CD14-positive monocyte (primary cell): ENCODE measurements around the gene TGFBR1. TPM values are rescaled to one million over a fixed set of nuclear protein-coding genes. Genes with fewer than 3 reads are reported as not detected.
A peak's percentile ranks its signal among the peaks of the same experiment; 100 is the strongest.

Source experiments
- DNase-seq, 3 donors: peaks; one replicate each; pipeline ENCODE4 v3.0.0-alpha.2; 2011 to 2022
- H2AFZ ChIP-seq: 2 replicates; pipeline ENCODE4 v1.6.0; 2012; ENCODE audit warnings: mild to moderate bottlenecking, low read depth, low read length, inconsistent platforms; ENCODE audit not compliant: insufficient read depth, poor library complexity, severe bottlenecking
- H3K27ac ChIP-seq, 2 donors: 1 replicate in 1 of 2; 2 replicates in 1 of 2; pipeline ENCODE4 v1.5.1; 2012 to 2013; ENCODE audit warnings: low read length in 2 of 2, control low read depth in 1 of 2, inconsistent platforms in 1 of 2, low read depth in 1 of 2, mild to moderate bottlenecking in 1 of 2
- H3K27me3 ChIP-seq, 2 donors: one replicate each; pipeline versions ENCODE4 v1.6.0 to v1.6.1; 2011 to 2013; ENCODE audit warnings: low read length in 2 of 2; ENCODE audit not compliant: control insufficient read depth in 2 of 2, insufficient read depth in 2 of 2
- H3K36me3 ChIP-seq, 2 donors: replicated peaks in 1 of 2; 1 replicate in 1 of 2; 2 replicates in 1 of 2; pipeline versions ENCODE4 v1.5.1 to v1.6.1; 2012 to 2013; ENCODE audit warnings: low read length in 2 of 2, control low read depth in 1 of 2, inconsistent platforms in 1 of 2, mild to moderate bottlenecking in 1 of 2; ENCODE audit not compliant: insufficient read depth in 2 of 2, control insufficient read depth in 1 of 2
- H3K4me1 ChIP-seq, 2 donors: 1 replicate in 1 of 2; 2 replicates in 1 of 2; pipeline versions ENCODE4 v1.5.1 to v1.6.1; 2012 to 2013; ENCODE audit warnings: low read length in 2 of 2, control low read depth in 1 of 2, inconsistent platforms in 1 of 2, mild to moderate bottlenecking in 1 of 2, moderate library complexity in 1 of 2; ENCODE audit not compliant: insufficient read depth in 2 of 2, control insufficient read depth in 1 of 2
- H3K4me2 ChIP-seq: replicated peaks from 2 replicates; pipeline ENCODE3; 2012; ENCODE audit warnings: low read length, moderate library complexity, mild to moderate bottlenecking; ENCODE audit not compliant: poor library complexity, severe bottlenecking; ENCODE audit errors: extremely low read depth
- H3K4me3 ChIP-seq, 3 experiments: fragments of 200-600 bp in 1 of 3; sonication (generic) in 1 of 3; replicated peaks in 1 of 3; 1 replicate in 2 of 3; 2 replicates in 1 of 3; pipeline ENCODE4 v1.5.1; 2011 to 2013; ENCODE audit warnings: low read length in 3 of 3, mild to moderate bottlenecking in 3 of 3, control low read depth in 2 of 3, low read depth in 2 of 3, inconsistent platforms in 1 of 3, moderate library complexity in 1 of 3
- H3K79me2 ChIP-seq: 2 replicates; pipeline ENCODE4 v1.6.0; 2012; ENCODE audit warnings: mild to moderate bottlenecking, control low read depth, inconsistent platforms, low read length, moderate library complexity; ENCODE audit not compliant: insufficient read depth
- H3K9ac ChIP-seq: 2 replicates; pipeline ENCODE4 v1.6.0; 2017; ENCODE audit warnings: low read length, mild to moderate bottlenecking; ENCODE audit not compliant: insufficient read depth, poor library complexity, severe bottlenecking
- H3K9me3 ChIP-seq, 2 donors: replicated peaks in 1 of 2; 1 replicate in 1 of 2; 2 replicates in 1 of 2; pipeline versions ENCODE4 v1.5.1 to v1.6.1; 2012 to 2013; ENCODE audit warnings: low read length in 2 of 2, control low read depth in 1 of 2; ENCODE audit not compliant: control insufficient read depth in 1 of 2, insufficient read depth in 1 of 2
- H4K20me1 ChIP-seq: 2 replicates; pipeline ENCODE4 v1.6.0; 2012; ENCODE audit warnings: mild to moderate bottlenecking, low read length, control low read depth, moderate library complexity; ENCODE audit not compliant: insufficient read depth
- H3K27ac Mint-ChIP-seq, 7 donors: one replicate each; pipeline ENCODE4 v1.8.0; 2020; ENCODE audit warnings: mild to moderate bottlenecking in 7 of 7, mixed read lengths in 7 of 7, moderate library complexity in 6 of 7, inconsistent platforms in 2 of 7
- H3K27me3 Mint-ChIP-seq, 3 donors: one replicate each; pipeline ENCODE4 v1.8.0; 2021 to 2022; ENCODE audit warnings: low read depth in 3 of 3, mild to moderate bottlenecking in 3 of 3, mixed read lengths in 3 of 3, moderate library complexity in 3 of 3, inconsistent platforms in 1 of 3
- H3K36me3 Mint-ChIP-seq, 2 donors: one replicate each; pipeline ENCODE4 v1.8.0; 2020; ENCODE audit warnings: mixed read lengths in 2 of 2, inconsistent platforms in 1 of 2, mild to moderate bottlenecking in 1 of 2
- H3K4me1 Mint-ChIP-seq: one replicate; pipeline ENCODE4 v1.8.0; 2020; ENCODE audit warnings: mild to moderate bottlenecking, mixed read lengths
- H3K4me3 Mint-ChIP-seq, 2 donors: one replicate each; pipeline ENCODE4 v1.8.0; 2020; ENCODE audit warnings: mild to moderate bottlenecking in 2 of 2, mixed read lengths in 2 of 2, moderate library complexity in 1 of 2
- H3K9me3 Mint-ChIP-seq, 7 donors: one replicate each; pipeline ENCODE4 v1.8.0; 2020 to 2022; ENCODE audit warnings: mixed read lengths in 7 of 7, mild to moderate bottlenecking in 6 of 7, moderate library complexity in 6 of 7, inconsistent platforms in 2 of 7
- WGBS: methylation state at CpG from one replicate; pipeline ENCODE4 v1.1.5; 2013; ENCODE audit warnings: missing lambda C conversion rate; ENCODE audit not compliant: insufficient coverage; 5-methylcytosine and 5-hydroxymethylcytosine counted together
- intact Hi-C, 2 donors: fragments of 100-400 bp; cut with micrococcal nuclease; formaldehyde crosslinking; loops; one replicate each; pipeline versions ENCODE4 v1.15.0 to v1.15.1; 2023
- polyA plus RNA-seq, 3 donors: library from polyadenylated mRNA; depleted of rRNA in 1 of 3; unstranded in 2 of 3; stranded (reverse) in 1 of 3; fragments of 300-500 nt in 2 of 3; fragments of >200 nt in 1 of 3; fragmentation: Illumina TruSeq in 2 of 3; gene quantifications; 1 replicate in 2 of 3; 2 replicates in 1 of 3; pipeline ENCODE4 v1.2.3, GENCODE V29; 2012 to 2021
- TF ChIP-seq, protein P1 (sequence below): fragments of 200-600 bp; IDR thresholded peaks from one replicate; pipeline ENCODE4 v1.8.0; 2022; ENCODE audit warnings: antibody characterized with exemption, mild to moderate bottlenecking

Gene TGFBR1
- polyA plus RNA-seq, 3 donors, result 10.7 to 26.8 (median 25.0) TPM

DNA sequence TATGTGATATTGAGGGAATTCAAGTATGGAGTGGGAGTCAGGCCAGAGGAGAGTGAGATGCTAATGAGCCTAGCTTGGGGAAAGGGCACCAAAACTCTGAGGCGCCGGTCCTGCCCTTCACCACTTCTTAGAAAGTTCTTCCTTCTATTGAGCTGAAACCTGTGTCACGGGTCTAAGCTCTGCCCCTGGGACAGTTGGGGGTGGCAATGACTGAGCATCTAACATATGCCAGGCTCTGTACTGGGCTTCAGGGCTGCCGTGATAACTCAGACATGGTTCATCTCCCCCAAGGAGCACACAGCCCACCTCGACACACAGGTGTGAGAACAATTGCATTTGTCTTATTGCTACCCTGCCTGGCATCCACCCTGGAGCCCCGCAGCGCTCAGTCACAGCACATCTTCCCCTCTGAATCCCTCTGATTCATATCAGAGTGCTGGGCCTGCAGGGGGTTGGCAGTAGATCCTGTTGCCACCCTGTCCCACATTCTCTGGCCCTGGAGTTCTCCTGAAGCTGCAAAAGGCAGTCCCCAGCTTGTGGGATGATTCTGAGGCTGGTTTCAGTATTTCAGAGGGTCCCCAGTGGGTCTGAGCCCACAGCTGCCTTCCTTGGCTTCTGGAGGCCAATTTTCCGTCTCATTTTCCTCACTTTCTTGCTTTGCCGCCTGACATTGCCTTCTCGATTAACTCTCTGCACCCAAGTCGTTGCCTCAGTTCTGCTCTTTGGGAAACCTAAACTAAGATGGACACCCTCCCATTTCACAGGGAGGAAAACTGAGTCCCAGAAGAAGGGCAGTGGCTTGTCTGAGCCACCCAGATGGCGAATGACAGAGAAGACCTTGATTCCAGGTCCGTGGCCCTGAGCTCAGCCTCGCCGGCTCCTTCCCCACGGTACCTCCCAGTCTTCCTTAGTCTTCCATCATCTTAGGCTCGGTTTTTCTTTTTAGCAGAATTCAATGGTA lies 74.3 kb downstream of the TGFBR1 start:
- H3K27ac Mint-ChIP-seq, result peak overlapping the region in 1 of 7 donors; percentile 69
- peaks cover 10% of the 10 kb centered on the region for H3K4me1 Mint-ChIP-seq
- WGBS, result 95% methylated on average over 9 of the region's 17 CpGs
- TF ChIP-seq, protein P1, sequence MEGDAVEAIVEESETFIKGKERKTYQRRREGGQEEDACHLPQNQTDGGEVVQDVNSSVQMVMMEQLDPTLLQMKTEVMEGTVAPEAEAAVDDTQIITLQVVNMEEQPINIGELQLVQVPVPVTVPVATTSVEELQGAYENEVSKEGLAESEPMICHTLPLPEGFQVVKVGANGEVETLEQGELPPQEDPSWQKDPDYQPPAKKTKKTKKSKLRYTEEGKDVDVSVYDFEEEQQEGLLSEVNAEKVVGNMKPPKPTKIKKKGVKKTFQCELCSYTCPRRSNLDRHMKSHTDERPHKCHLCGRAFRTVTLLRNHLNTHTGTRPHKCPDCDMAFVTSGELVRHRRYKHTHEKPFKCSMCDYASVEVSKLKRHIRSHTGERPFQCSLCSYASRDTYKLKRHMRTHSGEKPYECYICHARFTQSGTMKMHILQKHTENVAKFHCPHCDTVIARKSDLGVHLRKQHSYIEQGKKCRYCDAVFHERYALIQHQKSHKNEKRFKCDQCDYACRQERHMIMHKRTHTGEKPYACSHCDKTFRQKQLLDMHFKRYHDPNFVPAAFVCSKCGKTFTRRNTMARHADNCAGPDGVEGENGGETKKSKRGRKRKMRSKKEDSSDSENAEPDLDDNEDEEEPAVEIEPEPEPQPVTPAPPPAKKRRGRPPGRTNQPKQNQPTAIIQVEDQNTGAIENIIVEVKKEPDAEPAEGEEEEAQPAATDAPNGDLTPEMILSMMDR, result no peak
- no peak overlapping the region for H2AFZ ChIP-seq
- H3K36me3 ChIP-seq, result no peaks in the 10 kb centered on the region
- H3K9me3 Mint-ChIP-seq, result no peaks in the 10 kb centered on the region
- no peaks in the 10 kb centered on the region for H3K79me2 ChIP-seq
- intact Hi-C loops, result no loop called here
- H3K4me2 ChIP-seq, result no peak overlapping the region
- DNase-seq, result no peak
- no peak overlapping the region for H3K4me3 Mint-ChIP-seq
- H3K36me3 Mint-ChIP-seq, result no peaks in the 10 kb centered on the region
- H3K4me3 ChIP-seq, result no peak overlapping the region
- peaks cover 6 to 7% of the 10 kb centered on the region in 2 donors for H3K4me1 ChIP-seq
- no peak overlapping the region for H3K9ac ChIP-seq
- H3K27me3 ChIP-seq, result no peaks in the 10 kb centered on the region
- no peaks in the 10 kb centered on the region for H3K9me3 ChIP-seq
- H3K27me3 Mint-ChIP-seq, result no peaks in the 10 kb centered on the region
- H3K27ac ChIP-seq, result no peak overlapping the region
- no peaks in the 10 kb centered on the region for H4K20me1 ChIP-seq

- Mint-ChIP-seq H3K36me3 (no peaks in the 10 kb centered on the region), H3K9me3 (no peaks in the 10 kb centered on the region), H3K4me3 (no peak overlapping the region), H3K27me3 (no peaks in the 10 kb centered on the region), H3K4me1 (peaks cover 16% of the 10 kb centered on the region), H3K27ac (peak overlapping the region in 2 of 7 donors; percentile 18 to 33)
- no peak overlapping the region for H3K9ac ChIP-seq
- intact Hi-C loops, result loop anchor here (5.0 to 10.0 kb wide), 3 partner anchors 825 to 1145 kb away; no protein-coding TSS in a partner anchor
- H3K36me3 ChIP-seq, result no peaks in the 10 kb centered on the region
- TF ChIP-seq, protein P1, result no peak
- no peak overlapping the region for H3K4me3 ChIP-seq
- no peak overlapping the region for H3K27ac ChIP-seq
- peaks cover 12 to 14% of the 10 kb centered on the region in 2 donors for H3K4me1 ChIP-seq
- no peaks in the 10 kb centered on the region for H3K27me3 ChIP-seq
- WGBS, result no CpG with 5 or more reads among the region's 1 CpG
- no peaks in the 10 kb centered on the region for H4K20me1 ChIP-seq
- no peak overlapping the region for H2AFZ ChIP-seq
- H3K79me2 ChIP-seq, result no peaks in the 10 kb centered on the region
- H3K4me2 ChIP-seq, result no peak overlapping the region
- DNase-seq, result no peak
- H3K9me3 ChIP-seq, result no peaks in the 10 kb centered on the region
These were observed 75.3 kb downstream of the TGFBR1 start for GRCh38 chr9:99180199-99180598.
